ENCODE results near the gene STXBP6. TPM values are rescaled to one million over a fixed set of nuclear protein-coding genes. Genes with fewer than 3 reads are reported as not detected.

The STXBP6 gene
- total RNA-seq, 1 experiment from 2014 or later, result 12.3 TPM

DNA sequence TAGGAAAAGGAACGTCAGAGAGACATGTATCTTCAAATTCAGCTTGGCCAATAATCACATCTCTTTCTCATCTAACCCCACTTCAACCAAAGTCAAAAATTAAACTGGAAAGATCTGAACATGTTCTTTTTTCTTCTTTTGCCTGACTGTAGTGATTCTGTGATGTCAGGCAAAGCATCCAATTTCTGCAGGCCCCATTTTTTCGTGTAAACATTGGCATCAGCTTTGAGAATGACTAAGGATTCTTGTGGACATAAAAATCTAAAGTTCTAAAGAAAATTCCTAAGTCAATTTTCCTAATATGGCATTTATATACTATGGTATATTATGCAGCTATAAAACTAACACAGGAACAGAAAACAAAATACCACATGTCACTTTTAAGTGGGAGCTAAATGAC lies 89.1 kb downstream of the STXBP6 start:
- H3K9me2 ChIP-seq (ENCODE audit: insufficient read depth), result no peaks in the 10 kb centered on the region
- intact Hi-C loops (cut with micrococcal nuclease; ENCODE audit: unreplicated experiment), result no loop called here
- BruUV-seq (replicated peaks), result no TSS peak
- H2AFZ ChIP-seq, result no peak overlapping the region
- TF ChIP-seq EZH2 (IDR thresholded peaks at IDR 0.05; ENCODE audit: low read depth) (no peak), CTCF (conservative IDR thresholded peaks at IDR 0.05) (no peak)
- no peaks in the 10 kb centered on the region for H3K4me1 ChIP-seq (replicated peaks; ENCODE audit: insufficient read depth)
- ChIA-PET POLR2A (ENCODE audit: unreplicated experiment) (no interaction called here), CTCF (no interaction called here)
- no peak overlapping the region for H3K27ac ChIP-seq
- H3K36me3 ChIP-seq (ENCODE audit: low read depth), result no peaks in the 10 kb centered on the region
- no peak for DNase-seq
- H3K79me2 ChIP-seq (ENCODE audit: low read depth), result no peaks in the 10 kb centered on the region
- H4K20me1 ChIP-seq (ENCODE audit: insufficient read depth), result no peaks in the 10 kb centered on the region
- H3K27me3 ChIP-seq (ENCODE audit: insufficient read depth, low read depth), result no peaks in the 10 kb centered on the region
- no peaks in the 10 kb centered on the region for H3K9me3 ChIP-seq (ENCODE audit: insufficient read depth, low read depth)
- H3K4me3 ChIP-seq, result no peak overlapping the region
- H3F3A ChIP-seq (ENCODE audit: insufficient read depth, low read depth), result no peaks in the 10 kb centered on the region
- H3K4me2 ChIP-seq, result no peak overlapping the region

- no peaks in the 10 kb centered on the region for H3K27me3 ChIP-seq (ENCODE audit: insufficient read depth, low read depth)
- H3K4me1 ChIP-seq (replicated peaks; ENCODE audit: insufficient read depth), result no peaks in the 10 kb centered on the region
- H3K36me3 ChIP-seq (ENCODE audit: low read depth), result no peaks in the 10 kb centered on the region
- no TSS peak for BruUV-seq (replicated peaks)
- CTCF ChIA-PET, result no interaction called here
- no peaks in the 10 kb centered on the region for H3K9me3 ChIP-seq (ENCODE audit: insufficient read depth, low read depth)
- H3F3A ChIP-seq (ENCODE audit: insufficient read depth, low read depth), result no peaks in the 10 kb centered on the region
- H3K4me2 ChIP-seq, result no peak overlapping the region
- no peaks in the 10 kb centered on the region for H3K9me2 ChIP-seq (ENCODE audit: insufficient read depth)
- H4K20me1 ChIP-seq (ENCODE audit: insufficient read depth), result no peaks in the 10 kb centered on the region
- H3K4me3 ChIP-seq, result no peak overlapping the region
- H2AFZ ChIP-seq, result no peak overlapping the region
- TF ChIP-seq CTCF (conservative IDR thresholded peaks at IDR 0.05) (no peak), EZH2 (IDR thresholded peaks at IDR 0.05; ENCODE audit: low read depth) (no peak)
- intact Hi-C loops (cut with micrococcal nuclease; ENCODE audit: unreplicated experiment), result no loop called here
- no peak overlapping the region for H3K27ac ChIP-seq
- POLR2A ChIA-PET (ENCODE audit: unreplicated experiment), result no interaction called here
- no peak for DNase-seq
- H3K79me2 ChIP-seq (ENCODE audit: low read depth), result no peaks in the 10 kb centered on the region
Measured at GRCh38 chr14:24959791-24960331, 90.1 kb downstream of the STXBP6 start.

DNA sequence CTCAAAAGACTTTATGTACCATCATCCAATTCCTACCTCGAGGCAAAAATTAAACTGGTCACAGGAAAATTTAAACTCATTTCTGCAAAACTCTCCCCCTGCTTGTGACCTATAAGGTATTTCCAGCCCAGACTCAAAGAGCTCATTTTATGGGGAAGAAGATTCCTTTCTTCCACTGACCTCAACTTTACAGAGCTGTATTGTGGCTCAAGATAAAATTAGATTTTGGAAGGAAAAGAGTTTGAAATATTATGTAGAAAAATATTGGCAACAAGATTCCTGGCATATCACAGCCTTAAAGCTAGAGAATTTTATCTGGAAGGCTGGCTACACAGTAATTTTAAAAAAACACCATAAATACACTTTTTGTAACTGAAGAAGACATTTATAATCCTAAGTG lies 91.7 kb downstream of the STXBP6 start:
- H2AFZ ChIP-seq, result no peak overlapping the region
- H3K9me2 ChIP-seq (ENCODE audit: insufficient read depth), result no peaks in the 10 kb centered on the region
- no peaks in the 10 kb centered on the region for H3K9me3 ChIP-seq (ENCODE audit: insufficient read depth, low read depth)
- no peaks in the 10 kb centered on the region for H3K4me1 ChIP-seq (replicated peaks; ENCODE audit: insufficient read depth)
- no peak overlapping the region for H3K27ac ChIP-seq
- no peak overlapping the region for H3K4me2 ChIP-seq
- no peaks in the 10 kb centered on the region for H3F3A ChIP-seq (ENCODE audit: insufficient read depth, low read depth)
- no peak overlapping the region for H3K4me3 ChIP-seq
- POLR2A ChIA-PET (ENCODE audit: unreplicated experiment), result interaction anchor here (0.7 kb wide), 1 partner anchor 98 kb away, joined by 5 read pairs; no protein-coding TSS in a partner anchor
- no peaks in the 10 kb centered on the region for H4K20me1 ChIP-seq (ENCODE audit: insufficient read depth)
- H3K27me3 ChIP-seq (ENCODE audit: insufficient read depth, low read depth), result no peaks in the 10 kb centered on the region
- CTCF ChIA-PET, result no interaction called here
- BruUV-seq (replicated peaks), result no TSS peak
- no peak for DNase-seq
- TF ChIP-seq EZH2 (IDR thresholded peaks at IDR 0.05; ENCODE audit: low read depth) (no peak), CTCF (conservative IDR thresholded peaks at IDR 0.05) (no peak)
- H3K79me2 ChIP-seq (ENCODE audit: low read depth), result no peaks in the 10 kb centered on the region
- intact Hi-C loops (cut with micrococcal nuclease; ENCODE audit: unreplicated experiment), result no loop called here
- no peaks in the 10 kb centered on the region for H3K36me3 ChIP-seq (ENCODE audit: low read depth)

All from PC-9 (cell line).